Activated CD4-positive, alpha-beta T cell treated with anti-CD3 and anti-CD28 coated beads for 24 hours (primary cell): ENCODE measurements around the gene GPATCH2.

Experiments used
- DNase-seq, 2 donors: peaks; one replicate each; pipeline ENCODE4 v3.0.0-alpha.2; 2020; ENCODE audit warnings: low read depth in 2 of 2

The GPATCH2 gene

GRCh38 chr1:217630711-217631591, at the start of gene GPATCH2, which contains the start of gene SPATA17:
Gene GPATCH2 (minus strand): TSS chr1:217631090. CDS start chr1:217630971, 119 bp downstream.
Gene SPATA17 (plus strand): TSS chr1:217631344. CDS start chr1:217631379, 35 bp downstream.
- DNase-seq = peak; percentile 37 to 53

GRCh38 chr1:217674028-217674729, 43.3 kb upstream of the GPATCH2 start:
- no peak for DNase-seq

- no peak for DNase-seq
Observed at GRCh38 chr1:217673387-217673786, 42.5 kb upstream of the GPATCH2 start.

- no peak for DNase-seq
Observed at GRCh38 chr1:217668351-217668940, 37.6 kb upstream of the GPATCH2 start.

- DNase-seq = no peak
Observed at GRCh38 chr1:217661407-217661806, 30.5 kb upstream of the GPATCH2 start.

- DNase-seq = no peak
Observed at GRCh38 chr1:217660353-217661062, 29.6 kb upstream of the GPATCH2 start.

- no peak for DNase-seq
Observed at GRCh38 chr1:217650674-217651073, 19.8 kb upstream of the GPATCH2 start.

GRCh38 chr1:217647791-217648190, 16.9 kb upstream of the GPATCH2 start:
- no peak for DNase-seq

GRCh38 chr1:217642455-217642854, 11.6 kb upstream of the GPATCH2 start:
- no peak for DNase-seq

- DNase-seq = no peak
Observed at GRCh38 chr1:217627431-217627830, 3.5 kb downstream of the GPATCH2 start.

GRCh38 chr1:217626321-217626720, 4.6 kb downstream of the GPATCH2 start:
- no peak for DNase-seq

GRCh38 chr1:217622042-217622441, 8.8 kb downstream of the GPATCH2 start:
- DNase-seq = no peak

- DNase-seq = no peak
Observed at GRCh38 chr1:217620814-217621213, 10.1 kb downstream of the GPATCH2 start.

- DNase-seq = no peak
Observed at GRCh38 chr1:217617126-217617525, 13.8 kb downstream of the GPATCH2 start.

GRCh38 chr1:217614200-217614712, 16.6 kb downstream of the GPATCH2 start:
- DNase-seq = no peak

GRCh38 chr1:217605390-217605789, 25.5 kb downstream of the GPATCH2 start:
- no peak for DNase-seq

GRCh38 chr1:217602380-217602779, 28.5 kb downstream of the GPATCH2 start:
- DNase-seq = no peak

- DNase-seq = no peak
Observed at GRCh38 chr1:217599154-217599553, 31.7 kb downstream of the GPATCH2 start.

GRCh38 chr1:217590598-217590997, 40.3 kb downstream of the GPATCH2 start:
- no peak for DNase-seq

- no peak for DNase-seq
Observed at GRCh38 chr1:217586586-217586985, 44.3 kb downstream of the GPATCH2 start.

GRCh38 chr1:217585577-217585976, 45.3 kb downstream of the GPATCH2 start:
- DNase-seq = no peak
